HG03025 (cell line): ENCODE data around the gene GLS.
"Not testable (repeated sequence)": the region's sequence is repeated elsewhere in the genome, so short reads cannot be mapped to it uniquely, and the experiment has no call there.

Source experiments
- ATAC-seq: cut with Tn5 transposase; IDR thresholded peaks from one replicate; pipeline ENCODE4 v1.9.1; 2021; ENCODE audit warnings: mild to moderate bottlenecking, moderate library complexity; ENCODE audit not compliant: unreplicated experiment, low FRiP score

GLS gene

GRCh38 chr2:190880378-190881083 is at the start of gene GLS:
Gene GLS, plus strand, starts transcription at chr2:190880821. Its CDS starts 264 bp downstream, at chr2:190881085.
- peak; percentile 78 for ATAC-seq

GRCh38 chr2:190831941-190832340 is 48.7 kb upstream of the GLS start:
- no peak for ATAC-seq

- ATAC-seq, result no peak
Measured at GRCh38 chr2:190834890-190835208, 45.8 kb upstream of the GLS start.

GRCh38 chr2:190835303-190835930 is 45.2 kb upstream of the GLS start:
- no peak for ATAC-seq

- ATAC-seq, result no peak
Measured at GRCh38 chr2:190836767-190837166, 43.9 kb upstream of the GLS start.

GRCh38 chr2:190837420-190837819 is 43.2 kb upstream of the GLS start:
- ATAC-seq, result no peak

DNA sequence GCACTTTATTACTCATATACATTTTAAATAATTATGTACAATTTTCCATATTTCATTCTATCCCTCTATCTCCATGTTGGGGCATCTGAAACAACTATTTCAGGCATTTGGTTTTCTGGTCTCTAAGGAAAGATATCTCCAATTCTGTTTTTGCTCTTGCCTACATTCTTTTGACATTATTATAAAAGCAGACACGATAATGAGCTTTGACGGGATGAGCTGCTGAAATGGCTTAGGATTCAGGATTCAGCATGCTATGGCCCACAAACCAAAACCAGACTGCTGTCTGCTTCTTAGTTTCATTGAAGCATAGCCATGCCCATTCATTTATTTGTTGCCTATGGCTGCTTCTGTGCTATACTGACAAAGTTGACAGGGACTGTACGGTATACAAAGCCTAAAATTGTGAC is 42.7 kb upstream of the GLS start:
- no peak for ATAC-seq

DNA sequence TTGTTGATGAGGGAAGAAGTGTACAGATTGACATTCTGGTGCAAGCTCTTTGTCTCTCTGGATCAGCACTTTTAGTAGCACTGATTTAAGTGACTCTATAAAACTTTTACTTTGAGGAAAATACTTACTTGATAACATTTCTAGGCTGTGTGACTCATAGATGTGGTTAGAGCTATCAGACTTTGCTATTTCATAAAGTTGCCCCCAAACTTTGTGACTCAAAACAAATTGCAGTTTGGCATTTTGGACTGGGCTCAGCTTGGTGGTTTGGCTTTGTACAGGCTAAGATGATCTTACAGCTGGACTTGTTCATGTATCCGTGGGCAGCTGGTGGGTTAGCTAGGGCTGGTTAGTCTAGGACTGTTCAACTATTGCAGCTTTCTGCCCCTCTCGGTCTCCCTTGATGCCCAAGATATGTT is 42.1 kb upstream of the GLS start:
- no peak for ATAC-seq

- ATAC-seq, result no peak
Measured at GRCh38 chr2:190840569-190841172, 40.0 kb upstream of the GLS start.

DNA sequence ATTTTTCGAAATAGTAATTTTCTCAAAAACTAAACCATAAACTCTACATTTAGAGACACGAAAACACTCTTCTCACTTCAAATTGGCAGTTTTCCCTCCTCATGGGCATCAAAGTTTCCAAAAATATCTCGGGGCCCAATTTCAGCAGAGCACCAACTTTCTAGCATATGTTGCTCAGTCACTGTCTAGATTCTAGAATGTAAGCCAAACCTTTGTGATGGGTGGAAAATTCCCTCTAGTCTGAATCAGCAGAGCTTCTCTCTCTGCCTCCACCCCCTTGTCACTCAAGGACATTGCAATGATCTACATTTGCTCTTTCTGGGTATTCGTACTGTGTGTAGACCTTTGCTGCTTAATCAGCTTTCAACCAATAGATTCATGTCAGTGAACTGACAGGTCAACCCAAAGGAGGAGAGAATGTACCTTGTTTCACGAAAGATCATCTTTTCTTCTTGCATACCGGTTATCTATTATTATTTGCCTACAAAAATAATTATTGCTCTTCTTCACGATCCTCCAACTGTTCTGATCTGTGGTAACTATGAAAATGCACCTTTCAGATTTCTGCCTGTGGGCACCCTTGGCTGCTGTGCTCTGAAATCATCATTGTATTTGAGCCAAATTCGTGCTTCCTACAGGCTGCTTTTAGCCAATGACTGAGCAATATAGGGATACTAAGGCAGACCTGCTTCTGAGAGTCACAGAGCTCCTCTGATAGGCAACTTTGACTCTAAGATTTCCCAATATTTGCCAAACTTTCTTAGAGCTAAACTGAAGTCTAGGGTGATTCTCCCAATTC is 38.7 kb upstream of the GLS start:
- ATAC-seq, result no peak

DNA sequence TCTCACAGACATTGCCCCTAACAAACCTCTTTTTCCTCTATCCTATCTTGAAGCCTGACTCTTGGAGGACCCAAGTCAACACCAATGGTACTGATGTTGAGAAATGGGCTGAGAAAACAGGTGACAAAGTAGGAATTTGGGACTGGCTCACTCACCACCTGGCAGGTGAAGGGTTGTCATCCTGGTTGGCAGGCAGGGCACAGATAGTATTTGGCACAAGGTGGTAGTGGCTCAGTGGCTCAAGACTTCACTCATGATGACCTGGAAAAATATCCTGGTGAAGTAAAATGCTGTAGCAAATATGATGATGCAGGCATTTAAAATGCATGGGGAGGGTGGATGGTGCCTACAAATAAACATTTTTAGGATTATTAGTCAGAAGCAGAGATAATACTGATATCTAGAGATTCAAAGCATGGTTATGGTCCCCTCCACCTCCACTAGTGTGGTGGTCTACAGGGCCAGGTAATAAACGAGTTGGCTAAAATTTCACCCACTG is 38.0 kb upstream of the GLS start:
- no peak for ATAC-seq

GRCh38 chr2:190843890-190844699 is 36.5 kb upstream of the GLS start:
- ATAC-seq, result peak; percentile 61

DNA sequence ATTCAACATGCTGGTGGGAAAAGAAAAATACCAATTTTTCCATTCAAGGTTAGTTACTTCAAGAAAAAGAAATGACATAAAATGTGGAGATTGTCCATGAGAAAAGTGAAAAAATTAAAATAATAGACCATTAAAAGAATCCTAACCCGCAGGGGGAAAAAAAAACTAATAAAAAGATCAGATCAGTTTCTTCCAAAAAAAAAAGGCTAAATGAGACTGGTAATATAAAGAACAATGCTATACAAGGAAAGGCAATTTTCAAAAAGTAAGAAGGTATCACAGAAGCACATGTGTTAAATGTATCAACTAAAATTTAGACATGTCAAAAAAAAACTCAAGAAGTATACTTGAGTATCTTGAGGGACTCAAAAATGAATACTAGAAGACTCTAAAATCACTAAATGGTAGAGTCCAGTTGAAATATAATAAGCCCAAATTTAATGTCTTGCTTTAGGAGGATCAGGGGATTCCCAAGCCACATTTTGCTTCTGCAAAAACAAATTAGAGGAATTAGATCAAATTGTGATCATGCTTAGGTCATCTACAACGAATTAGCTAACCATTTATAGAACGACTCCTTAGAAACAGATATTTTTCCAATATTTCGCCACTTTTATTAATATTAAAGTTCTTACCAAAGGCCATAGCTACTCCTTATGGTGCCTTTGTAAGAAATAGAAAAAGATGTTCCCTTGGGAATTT is 35.8 kb upstream of the GLS start:
- ATAC-seq, result no peak

DNA sequence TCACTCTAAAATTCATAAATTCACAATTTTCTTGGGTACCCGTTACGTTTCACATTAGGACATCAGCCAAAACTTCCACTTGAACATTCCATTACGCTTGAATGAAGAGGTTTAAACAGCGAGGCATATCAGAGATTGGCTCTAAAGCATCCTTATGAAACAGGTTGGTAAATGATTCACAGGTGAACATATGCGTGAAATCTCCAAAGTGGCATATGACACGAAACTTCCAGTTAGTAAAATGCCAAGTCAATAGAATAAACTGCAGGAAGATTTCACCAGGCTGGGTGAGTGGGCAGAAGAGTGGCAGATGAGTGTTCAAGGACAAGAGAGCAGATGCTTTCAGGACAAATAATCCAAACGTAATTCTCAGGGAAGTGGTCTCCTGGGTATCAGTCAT is 33.9 kb upstream of the GLS start:
- no peak for ATAC-seq

DNA sequence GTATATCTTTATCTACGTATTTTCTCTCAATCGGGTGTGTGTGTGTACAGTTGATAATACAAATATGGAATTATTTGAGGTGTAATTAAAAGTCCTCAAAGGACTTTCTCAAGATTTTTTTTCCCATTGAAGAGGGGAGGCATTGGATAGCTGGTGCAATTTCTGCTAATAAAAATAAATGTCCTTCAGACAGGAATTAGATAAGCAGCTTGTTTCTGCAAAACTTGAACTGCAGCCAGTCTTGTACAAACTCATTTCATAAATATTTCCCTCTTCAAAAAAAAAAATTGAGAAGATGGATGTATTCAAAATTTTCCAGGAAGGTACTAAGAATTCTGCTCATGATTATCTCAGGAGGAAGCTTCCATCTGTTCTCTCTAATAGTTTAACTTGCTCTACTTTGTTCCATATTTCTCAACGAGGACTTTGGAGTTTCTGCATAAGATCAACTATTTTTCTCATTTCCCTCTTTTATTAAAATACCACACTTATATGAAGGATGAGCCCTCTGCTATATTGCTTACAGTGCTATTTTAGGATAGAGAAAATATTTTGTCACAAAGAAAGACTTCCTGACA is 33.0 kb upstream of the GLS start:
- no peak for ATAC-seq

DNA sequence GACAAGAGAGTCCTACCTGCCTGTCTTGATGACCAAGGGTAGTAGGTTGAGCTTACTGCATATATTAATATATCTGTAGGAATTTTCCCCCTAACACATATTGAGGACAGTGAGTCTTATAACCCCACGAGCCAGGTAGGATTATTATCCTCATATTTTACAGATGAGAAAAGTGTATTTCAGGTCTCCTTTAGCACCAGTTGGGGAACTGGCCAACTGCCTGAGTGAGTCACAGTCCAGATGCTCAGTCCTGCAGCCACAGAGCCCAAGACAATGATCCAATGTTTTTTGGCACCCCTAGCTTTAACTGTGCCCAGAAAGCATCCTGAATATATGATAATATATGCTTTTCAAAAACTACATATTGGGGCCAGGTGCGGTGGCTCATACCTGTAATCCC is 30.8 kb upstream of the GLS start:
- no peak for ATAC-seq

DNA sequence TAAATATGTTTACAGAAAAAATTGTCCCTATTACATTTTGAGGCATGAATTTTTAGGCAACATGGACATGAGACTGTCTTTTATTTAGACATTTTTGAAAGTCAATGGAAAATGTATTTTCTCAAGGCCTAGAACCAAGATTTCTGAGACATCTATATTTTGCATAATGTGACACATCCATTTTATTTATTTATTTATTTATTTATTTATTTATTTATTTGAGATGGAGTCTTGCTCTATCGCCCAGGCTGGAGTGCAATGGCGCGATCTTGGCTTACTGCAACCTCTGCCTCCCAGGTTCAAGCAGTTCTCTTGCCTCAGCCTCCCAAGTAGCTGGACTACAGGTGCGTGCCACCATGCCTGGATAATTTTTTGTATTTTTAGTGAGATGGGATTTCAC is 27.6 kb upstream of the GLS start:
- not testable (repeated sequence) for ATAC-seq

DNA sequence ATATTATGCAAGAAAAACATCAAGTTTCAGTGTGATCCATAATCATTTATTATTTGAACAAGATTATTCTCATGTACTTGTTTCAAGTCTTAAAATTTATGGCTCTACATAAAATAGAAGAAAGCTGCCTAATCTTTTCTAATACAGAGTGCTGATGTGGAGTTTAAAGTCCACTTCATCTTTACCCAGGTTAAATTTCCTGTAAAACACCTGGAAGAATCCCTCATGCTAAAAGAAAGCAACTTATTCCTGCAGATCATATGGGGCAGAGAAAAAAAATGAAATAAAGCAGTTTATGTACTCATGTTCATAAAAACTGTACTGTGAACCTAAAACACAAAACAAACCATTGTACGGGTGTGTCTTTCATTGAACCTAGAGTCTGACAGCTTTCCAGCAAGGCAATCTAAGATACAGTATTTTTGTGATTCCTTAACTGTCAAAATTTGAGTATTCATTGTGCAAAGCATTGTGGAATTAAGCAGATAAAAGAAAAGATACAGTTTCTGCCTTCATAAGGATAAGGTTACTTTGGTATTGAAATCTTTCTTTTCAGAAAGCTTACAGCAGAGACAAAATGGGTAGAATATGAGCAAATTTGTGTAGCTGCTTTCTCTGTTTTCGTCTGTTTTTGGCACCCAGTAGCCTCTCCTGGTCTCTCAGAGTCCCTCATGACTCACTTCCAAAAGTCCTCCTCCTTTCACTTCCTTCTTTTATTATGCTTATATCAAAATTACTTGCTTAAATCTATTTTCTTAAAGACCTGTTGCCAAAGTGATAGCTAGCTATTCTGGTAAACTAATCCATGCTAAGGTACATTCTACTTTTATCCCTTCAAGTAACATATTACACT is 26.9 kb upstream of the GLS start:
- peak; percentile 71 for ATAC-seq
